Erythroblast (primary cell): ENCODE data around the gene PGC.

Experiments used
- GATA1 ChIP-seq: IDR thresholded peaks from 2 replicates; pipeline ENCODE4 v1.6.1; 2011; ENCODE audit warnings: low read depth, mild to moderate bottlenecking, control low read depth, low read length, moderate library complexity
- POLR2A ChIP-seq: IDR thresholded peaks from 2 replicates; pipeline ENCODE4 v1.6.1; 2011; ENCODE audit warnings: mild to moderate bottlenecking, low read length

DNA sequence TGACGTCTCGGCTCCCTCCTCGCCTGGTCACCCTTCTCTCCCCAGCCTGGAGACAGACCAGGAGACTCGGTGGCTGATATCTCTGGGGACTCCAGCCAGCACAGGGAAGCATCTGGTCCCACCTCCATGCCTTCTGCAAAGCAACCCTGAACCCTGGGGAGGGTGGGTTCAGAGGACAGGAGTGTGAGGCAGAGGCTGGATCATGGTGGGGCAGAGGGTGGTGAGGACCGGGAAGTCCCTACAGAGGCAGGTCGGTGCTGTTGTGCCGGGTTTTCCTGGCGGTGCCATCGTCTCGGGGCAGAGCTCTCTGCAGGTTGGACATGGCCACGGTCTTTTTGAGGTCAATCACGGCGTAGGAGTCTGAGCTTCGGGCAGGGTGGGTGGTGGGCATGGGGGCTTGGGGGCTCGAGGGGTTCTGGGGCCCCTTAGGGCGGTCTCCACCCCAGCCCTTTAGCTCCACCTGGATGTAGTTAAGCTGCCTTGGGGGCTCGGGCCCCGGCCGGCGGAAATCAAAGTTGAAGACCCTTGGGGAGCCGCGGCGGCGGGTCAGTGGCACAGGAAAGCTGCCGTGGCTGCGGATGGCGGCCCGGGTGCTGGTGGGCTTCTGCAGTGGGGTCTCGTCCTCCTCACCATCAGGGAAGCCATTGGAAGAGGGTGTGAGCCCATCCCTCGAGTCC is 23.3 kb upstream of the PGC start:
- no peak for TF ChIP-seq POLR2A
- no peak for TF ChIP-seq GATA1
